HepG2 (cell line): Measurements from ENCODE around the gene C10orf143. TPM values are rescaled to one million over a fixed set of nuclear protein-coding genes. Genes with fewer than 3 reads are reported as not detected.

Source experiments
- FOXC1 ChIP-seq: sonication (generic); formaldehyde crosslinking; IDR thresholded peaks from 2 replicates; pipeline ENCODE4 v1.8.0; 2022; ENCODE audit warnings: mild to moderate bottlenecking, missing genetic modification reagents, borderline replicate concordance
- MED13 ChIP-seq: sonication (generic); formaldehyde crosslinking; IDR thresholded peaks from 2 replicates; pipeline ENCODE4 v1.5.0; 2020; ENCODE audit warnings: missing genetic modification reagents
- POGK ChIP-seq: sonication (generic); formaldehyde crosslinking; conservative IDR thresholded peaks from 2 replicates; pipeline ENCODE4 v1.8.0; 2022; ENCODE audit warnings: mild to moderate bottlenecking, moderate library complexity, missing genetic modification reagents
- REST ChIP-seq, 2 experiments: IDR thresholded peaks; 2 replicates each; pipeline ENCODE4 v1.6.1; 2011 to 2012; ENCODE audit warnings: low read length in 2 of 2, borderline replicate concordance in 1 of 2, low read depth in 1 of 2, mild to moderate bottlenecking in 1 of 2, moderate library complexity in 1 of 2
- SNRNP70 ChIP-seq: fragments of 200-400 bp; formaldehyde crosslinking; IDR thresholded peaks from 2 replicates; pipeline ENCODE4 v1.6.1; 2017; ENCODE audit warnings: mild to moderate bottlenecking, low read depth, low read length, moderate library complexity
- U2AF2 ChIP-seq: fragments of 200-400 bp; formaldehyde crosslinking; IDR thresholded peaks from 2 replicates; pipeline ENCODE4 v1.6.1; 2017; ENCODE audit warnings: low read depth, mild to moderate bottlenecking, low read length
- ZBTB40 ChIP-seq, 2 experiments: fragments of 450-650 bp in 1 of 2; sonication (generic) in 1 of 2; formaldehyde crosslinking in 1 of 2; IDR thresholded peaks; 2 replicates each; pipeline versions ENCODE4 v1.6.1 to v1.8.0; 2016 to 2022; ENCODE audit warnings: antibody characterized with exemption in 1 of 2, mild to moderate bottlenecking in 1 of 2, missing genetic modification reagents in 1 of 2
- ZNF12 ChIP-seq: sonication (generic); formaldehyde crosslinking; IDR thresholded peaks from 2 replicates; pipeline ENCODE4 v1.5.0; 2020; ENCODE audit warnings: missing genetic modification reagents
- ZNF296 ChIP-seq: sonication (generic); formaldehyde crosslinking; conservative IDR thresholded peaks from 2 replicates; pipeline ENCODE4 v1.5.0; 2020; ENCODE audit warnings: mild to moderate bottlenecking, missing genetic modification reagents
- ZNF614 ChIP-seq: IDR thresholded peaks from 2 replicates; pipeline ENCODE4 v1.6.1; 2018; ENCODE audit warnings: missing biosample characterization, missing genetic modification reagents, inconsistent platforms, borderline replicate concordance
- ZNF776 ChIP-seq: sonication (generic); formaldehyde crosslinking; IDR thresholded peaks from 2 replicates; pipeline ENCODE4 v1.4.0; 2020; ENCODE audit warnings: mild to moderate bottlenecking, missing genetic modification reagents
- ZSCAN20 ChIP-seq: sonication (generic); formaldehyde crosslinking; IDR thresholded peaks from 2 replicates; pipeline ENCODE4 v1.4.0; 2020; ENCODE audit warnings: missing genetic modification reagents, mild to moderate bottlenecking, borderline replicate concordance
- ZSCAN29 ChIP-seq: sonication (generic); formaldehyde crosslinking; conservative IDR thresholded peaks from 2 replicates; pipeline ENCODE4 v1.4.0; 2020; ENCODE audit warnings: mild to moderate bottlenecking, missing genetic modification reagents
- polyA plus RNA-seq, 8 experiments: library from polyadenylated mRNA; depleted of rRNA in 3 of 8; stranded (reverse) in 7 of 8; unstranded in 1 of 8; fragments of >200 nt; fragmentation: Illumina TruSeq in 4 of 8; extraction: Trizol in 4 of 8; gene quantifications; 2 replicates each; pipeline versions ENCODE4 v1.2.1 to v1.2.3, GENCODE V29; 2011 to 2016; ENCODE audit warnings: low read depth in 4 of 8, missing spikeins in 1 of 8, mixed read lengths in 1 of 8; ENCODE audit not compliant: insufficient read depth in 1 of 8
- total RNA-seq, 5 experiments: library from RNA; depleted of rRNA; stranded (reverse); fragments of >200 nt; fragmentation: Illumina TruSeq; extraction: Trizol; gene quantifications; 2 replicates each; pipeline ENCODE4 v1.2.3, GENCODE V29; 2016; ENCODE audit warnings: low read depth in 1 of 5

The C10orf143 gene
- total and polyA plus RNA-seq, 2 of the 13 experiments (the other 11 are each of a cell fraction or from before 2014, with no cell fraction given) = 0.21 to 0.91 TPM

GRCh38 chr10:130111113-130111851, 652 bp upstream of the C10orf143 start (continued):
- no peak for TF ChIP-seq ZBTB40 (IDR thresholded peaks at IDR 0.05)
- peak; percentile 39; the same call in 1 of the 2 replicates for TF ChIP-seq ZBTB40 (CRISPR knock-in tag; IDR thresholded peaks at IDR 0.05)
- 0 out of 2 replicates have a peak, but pooled peaks have one; percentile 33 for TF ChIP-seq ZNF776 (CRISPR knock-in tag)
- TF ChIP-seq POGK (CRISPR knock-in tag) = no peak; the same call in none of the 2 replicates
- TF ChIP-seq REST (IDR thresholded peaks at IDR 0.05; ENCODE audit: borderline replicate concordance in 1 of 2, low read depth in 1 of 2, low read length in 2 of 2) = no peak
- no peak for TF ChIP-seq ZSCAN29 (CRISPR knock-in tag)
- no peak for TF ChIP-seq FOXC1
- TF ChIP-seq ZNF614 = no peak
- TF ChIP-seq MED13 = 0 out of 2 replicates have a peak, but pooled peaks have one; percentile 35
- no peak for TF ChIP-seq ZNF12 (CRISPR knock-in tag)
- no peak for TF ChIP-seq SNRNP70
- TF ChIP-seq ZSCAN20 (CRISPR knock-in tag) = 0 out of 2 replicates have a peak, but pooled peaks have one; percentile 38
- TF ChIP-seq ZNF296 (CRISPR knock-in tag) = no peak
- no peak for TF ChIP-seq U2AF2
